CD14-positive monocyte (primary cell): ENCODE results near the gene BCAR1. TPM values are rescaled to one million over a fixed set of nuclear protein-coding genes. Genes with fewer than 3 reads are reported as not detected.
A peak's percentile ranks its signal among the peaks of the same experiment; 100 is the strongest.
"Not testable (repeated sequence)": the region's sequence is repeated elsewhere in the genome, so short reads cannot be mapped to it uniquely, and the experiment has no call there.

Experiments
- DNase-seq, 3 donors: peaks; one replicate each; pipeline ENCODE4 v3.0.0-alpha.2; 2011 to 2022
- H2AFZ ChIP-seq: 2 replicates; pipeline ENCODE4 v1.6.0; 2012; ENCODE audit warnings: mild to moderate bottlenecking, low read depth, low read length, inconsistent platforms; ENCODE audit not compliant: insufficient read depth, poor library complexity, severe bottlenecking
- H3K27ac ChIP-seq, 2 donors: 1 replicate in 1 of 2; 2 replicates in 1 of 2; pipeline ENCODE4 v1.5.1; 2012 to 2013; ENCODE audit warnings: low read length in 2 of 2, control low read depth in 1 of 2, inconsistent platforms in 1 of 2, low read depth in 1 of 2, mild to moderate bottlenecking in 1 of 2
- H3K27me3 ChIP-seq, 2 donors: one replicate each; pipeline versions ENCODE4 v1.6.0 to v1.6.1; 2011 to 2013; ENCODE audit warnings: low read length in 2 of 2; ENCODE audit not compliant: control insufficient read depth in 2 of 2, insufficient read depth in 2 of 2
- H3K36me3 ChIP-seq, 2 donors: replicated peaks in 1 of 2; 1 replicate in 1 of 2; 2 replicates in 1 of 2; pipeline versions ENCODE4 v1.5.1 to v1.6.1; 2012 to 2013; ENCODE audit warnings: low read length in 2 of 2, control low read depth in 1 of 2, inconsistent platforms in 1 of 2, mild to moderate bottlenecking in 1 of 2; ENCODE audit not compliant: insufficient read depth in 2 of 2, control insufficient read depth in 1 of 2
- H3K4me1 ChIP-seq, 2 donors: 1 replicate in 1 of 2; 2 replicates in 1 of 2; pipeline versions ENCODE4 v1.5.1 to v1.6.1; 2012 to 2013; ENCODE audit warnings: low read length in 2 of 2, control low read depth in 1 of 2, inconsistent platforms in 1 of 2, mild to moderate bottlenecking in 1 of 2, moderate library complexity in 1 of 2; ENCODE audit not compliant: insufficient read depth in 2 of 2, control insufficient read depth in 1 of 2
- H3K4me2 ChIP-seq: replicated peaks from 2 replicates; pipeline ENCODE3; 2012; ENCODE audit warnings: low read length, moderate library complexity, mild to moderate bottlenecking; ENCODE audit not compliant: poor library complexity, severe bottlenecking; ENCODE audit errors: extremely low read depth
- H3K4me3 ChIP-seq, 3 experiments: fragments of 200-600 bp in 1 of 3; sonication (generic) in 1 of 3; replicated peaks in 1 of 3; 1 replicate in 2 of 3; 2 replicates in 1 of 3; pipeline ENCODE4 v1.5.1; 2011 to 2013; ENCODE audit warnings: low read length in 3 of 3, mild to moderate bottlenecking in 3 of 3, control low read depth in 2 of 3, low read depth in 2 of 3, inconsistent platforms in 1 of 3, moderate library complexity in 1 of 3
- H3K79me2 ChIP-seq: 2 replicates; pipeline ENCODE4 v1.6.0; 2012; ENCODE audit warnings: mild to moderate bottlenecking, control low read depth, inconsistent platforms, low read length, moderate library complexity; ENCODE audit not compliant: insufficient read depth
- H3K9ac ChIP-seq: 2 replicates; pipeline ENCODE4 v1.6.0; 2017; ENCODE audit warnings: low read length, mild to moderate bottlenecking; ENCODE audit not compliant: insufficient read depth, poor library complexity, severe bottlenecking
- H3K9me3 ChIP-seq, 2 donors: replicated peaks in 1 of 2; 1 replicate in 1 of 2; 2 replicates in 1 of 2; pipeline versions ENCODE4 v1.5.1 to v1.6.1; 2012 to 2013; ENCODE audit warnings: low read length in 2 of 2, control low read depth in 1 of 2; ENCODE audit not compliant: control insufficient read depth in 1 of 2, insufficient read depth in 1 of 2
- H4K20me1 ChIP-seq: 2 replicates; pipeline ENCODE4 v1.6.0; 2012; ENCODE audit warnings: mild to moderate bottlenecking, low read length, control low read depth, moderate library complexity; ENCODE audit not compliant: insufficient read depth
- H3K27ac Mint-ChIP-seq, 7 donors: one replicate each; pipeline ENCODE4 v1.8.0; 2020; ENCODE audit warnings: mild to moderate bottlenecking in 7 of 7, mixed read lengths in 7 of 7, moderate library complexity in 6 of 7, inconsistent platforms in 2 of 7
- H3K27me3 Mint-ChIP-seq, 3 donors: one replicate each; pipeline ENCODE4 v1.8.0; 2021 to 2022; ENCODE audit warnings: low read depth in 3 of 3, mild to moderate bottlenecking in 3 of 3, mixed read lengths in 3 of 3, moderate library complexity in 3 of 3, inconsistent platforms in 1 of 3
- H3K36me3 Mint-ChIP-seq, 2 donors: one replicate each; pipeline ENCODE4 v1.8.0; 2020; ENCODE audit warnings: mixed read lengths in 2 of 2, inconsistent platforms in 1 of 2, mild to moderate bottlenecking in 1 of 2
- H3K4me1 Mint-ChIP-seq: one replicate; pipeline ENCODE4 v1.8.0; 2020; ENCODE audit warnings: mild to moderate bottlenecking, mixed read lengths
- H3K4me3 Mint-ChIP-seq, 2 donors: one replicate each; pipeline ENCODE4 v1.8.0; 2020; ENCODE audit warnings: mild to moderate bottlenecking in 2 of 2, mixed read lengths in 2 of 2, moderate library complexity in 1 of 2
- H3K9me3 Mint-ChIP-seq, 7 donors: one replicate each; pipeline ENCODE4 v1.8.0; 2020 to 2022; ENCODE audit warnings: mixed read lengths in 7 of 7, mild to moderate bottlenecking in 6 of 7, moderate library complexity in 6 of 7, inconsistent platforms in 2 of 7
- CTCF ChIP-seq: fragments of 200-600 bp; IDR thresholded peaks from one replicate; pipeline ENCODE4 v1.8.0; 2022; ENCODE audit warnings: antibody characterized with exemption, mild to moderate bottlenecking
- WGBS: methylation state at CpG from one replicate; pipeline ENCODE4 v1.1.5; 2013; ENCODE audit warnings: missing lambda C conversion rate; ENCODE audit not compliant: insufficient coverage; 5-methylcytosine and 5-hydroxymethylcytosine counted together
- intact Hi-C, 2 donors: fragments of 100-400 bp; cut with micrococcal nuclease; formaldehyde crosslinking; loops; one replicate each; pipeline versions ENCODE4 v1.15.0 to v1.15.1; 2023
- polyA plus RNA-seq, 3 donors: library from polyadenylated mRNA; depleted of rRNA in 1 of 3; unstranded in 2 of 3; stranded (reverse) in 1 of 3; fragments of 300-500 nt in 2 of 3; fragments of >200 nt in 1 of 3; fragmentation: Illumina TruSeq in 2 of 3; gene quantifications; 1 replicate in 2 of 3; 2 replicates in 1 of 3; pipeline ENCODE4 v1.2.3, GENCODE V29; 2012 to 2021

The BCAR1 gene
- polyA plus RNA-seq, 3 donors, result not detected

GRCh38 chr16:75272097-75272551, 20.7 kb upstream of the BCAR1 start:
- Mint-ChIP-seq H3K36me3 (no peaks in the 10 kb centered on the region), H3K4me1 (peaks cover 8% of the 10 kb centered on the region)
- WGBS, result 12% methylated on average over 10 of the region's 12 CpGs

GRCh38 chr16:75271441-75272096, 20.1 kb upstream of the BCAR1 start:
- WGBS, result 93% methylated on average over 5 of the region's 6 CpGs
- DNase-seq, result no peak
- Histone ChIP-seq H3K36me3 (no peaks in the 10 kb centered on the region), H3K9ac (no peak overlapping the region), H3K9me3 (peaks cover 0 to 3% of the 10 kb centered on the region in 2 donors), H3K4me3 (no peak overlapping the region), H4K20me1 (no peaks in the 10 kb centered on the region), H3K4me1 (peaks cover 5 to 6% of the 10 kb centered on the region in 2 donors), H3K4me2 (no peak overlapping the region), H3K27ac (no peak overlapping the region), H3K79me2 (no peaks in the 10 kb centered on the region), H2AFZ (no peak overlapping the region), H3K27me3 (peaks cover 16 to 76% of the 10 kb centered on the region in 2 donors)
- no peak for TF ChIP-seq CTCF
- H3K9me3 Mint-ChIP-seq, result peaks cover 0 to 8% (median 2%) of the 10 kb centered on the region in 7 donors
- intact Hi-C loops, result no loop called here
- peaks cover 80 to 96% (median 85%) of the 10 kb centered on the region in 3 donors for H3K27me3 Mint-ChIP-seq
- H3K36me3 Mint-ChIP-seq, result no peaks in the 10 kb centered on the region
- peaks cover 8% of the 10 kb centered on the region for H3K4me1 Mint-ChIP-seq
- peak overlapping the region in 1 of 2 donors; percentile 60 for H3K4me3 Mint-ChIP-seq
- H3K27ac Mint-ChIP-seq, result no peak overlapping the region

More at GRCh38 chr16:75272097-75272551, 20.7 kb upstream of the BCAR1 start:
- Histone ChIP-seq H3K4me3 (no peak overlapping the region), H3K9me3 (peaks cover 0 to 3% of the 10 kb centered on the region in 2 donors), H4K20me1 (no peaks in the 10 kb centered on the region), H3K4me1 (peaks cover 5 to 6% of the 10 kb centered on the region in 2 donors), H3K79me2 (no peaks in the 10 kb centered on the region), H2AFZ (no peak overlapping the region), H3K36me3 (no peaks in the 10 kb centered on the region), H3K27ac (no peak overlapping the region), H3K4me2 (no peak overlapping the region), H3K27me3 (peaks cover 12 to 70% of the 10 kb centered on the region in 2 donors), H3K9ac (no peak overlapping the region)
- peak overlapping the region in 1 of 2 donors; percentile 63 for H3K4me3 Mint-ChIP-seq
- TF ChIP-seq CTCF, result no peak
- peaks cover 0 to 9% (median 2%) of the 10 kb centered on the region in 7 donors for H3K9me3 Mint-ChIP-seq
- peaks cover 80 to 96% (median 83%) of the 10 kb centered on the region in 3 donors for H3K27me3 Mint-ChIP-seq
- DNase-seq, result peak in 1 of 3 donors; percentile 12
- intact Hi-C loops, result no loop called here
- no peak overlapping the region for H3K27ac Mint-ChIP-seq

- DNase-seq, H3K4me2 ChIP-seq, H3K27ac Mint-ChIP-seq, H3K36me3 ChIP-seq, H3K9me3 ChIP-seq, H2AFZ ChIP-seq, H3K79me2 ChIP-seq, H4K20me1 ChIP-seq, H3K4me3 ChIP-seq, intact Hi-C loops, H3K27ac ChIP-seq, H3K9ac ChIP-seq, H3K36me3 Mint-ChIP-seq: not testable (repeated sequence)
- H3K9me3 Mint-ChIP-seq, result peaks cover 0 to 18% (median 2%) of the 10 kb centered on the region in 7 donors
- H3K27me3 ChIP-seq, result peaks cover 31 to 84% of the 10 kb centered on the region in 2 donors
- WGBS, result 81% methylated on average over 5 of the region's 9 CpGs
- peaks cover 73 to 93% (median 84%) of the 10 kb centered on the region in 3 donors for H3K27me3 Mint-ChIP-seq
- peaks cover 12% of the 10 kb centered on the region for H3K4me1 Mint-ChIP-seq
- peaks cover 6 to 10% of the 10 kb centered on the region in 2 donors for H3K4me1 ChIP-seq
- H3K4me3 Mint-ChIP-seq, result peak overlapping the region in 1 of 2 donors; percentile 10
These were observed 17.9 kb upstream of the BCAR1 start for GRCh38 chr16:75269358-75269757.
